Ovary (tissue), 9 donors: ENCODE measurements around the gene TEX261. TPM values are rescaled to one million over a fixed set of nuclear protein-coding genes. Genes with fewer than 3 reads are reported as not detected.

Source experiments
- DNase-seq, 5 donors: peaks; one replicate each; pipeline ENCODE4 v3.0.0-alpha.2; 2019 to 2020
- H3K27ac ChIP-seq, 2 donors: fragments of 200-600 bp; one replicate each; pipeline versions ENCODE4 v1.5.1 to v1.8.0; 2019 to 2022
- H3K27me3 ChIP-seq: fragments of 200-600 bp; one replicate; pipeline ENCODE4 v1.8.0; 2022
- H3K36me3 ChIP-seq: fragments of 200-600 bp; sonication (generic); one replicate; pipeline ENCODE4 v1.5.1; 2019
- H3K4me1 ChIP-seq: one replicate; pipeline ENCODE4 v1.8.1; 2013; ENCODE audit warnings: mild to moderate bottlenecking, moderate library complexity; ENCODE audit not compliant: insufficient read depth
- H3K4me3 ChIP-seq: fragments of 200-600 bp; sonication (generic); one replicate; pipeline ENCODE4 v1.5.1; 2017
- H3K9me3 ChIP-seq, 2 donors: fragments of 200-600 bp in 1 of 2; sonication (generic) in 1 of 2; one replicate each; pipeline versions ENCODE4 v1.5.1 to v1.8.1; 2013 to 2019; ENCODE audit warnings: mild to moderate bottlenecking in 1 of 2, moderate library complexity in 1 of 2
- EP300 ChIP-seq: sonication (generic); formaldehyde crosslinking; IDR thresholded peaks from one replicate; pipeline ENCODE4 v1.6.1; 2017; ENCODE audit warnings: antibody characterized with exemption
- POLR2A ChIP-seq: fragments of 450-650 bp; IDR thresholded peaks from one replicate; pipeline ENCODE4 v1.6.1; 2017; ENCODE audit warnings: antibody characterized with exemption, mild to moderate bottlenecking, moderate library complexity
- whole genome bisulfite sequencing, 3 donors: extraction: QIAGEN DNeasy Blood & Tissue Kit in 1 of 3; methylation state at CpG; one replicate each; pipeline versions ENCODE4 v1.1.5 to v1.1.7; 2013 to 2017; 5-methylcytosine and 5-hydroxymethylcytosine counted together
- intact Hi-C, 4 donors: fragments of 100-400 bp; cut with DNase I; formaldehyde crosslinking; loops; one replicate each; pipeline versions ENCODE4 v1.11.0 to v1.15.1; 2022 to 2023
- polyA plus RNA-seq, 2 donors: library from polyadenylated mRNA; stranded (reverse); fragments of 200-250 nt in 1 of 2; fragments of 350-450 nt in 1 of 2; fragmentation: Illumina TruSeq in 1 of 2; extraction: RNeasy Lipid Tissue Mini Kit (QIAGEN cat#74804) in 1 of 2; gene quantifications; one replicate each; pipeline ENCODE4 v1.2.3, GENCODE V29; 2013 to 2014
- small RNA-seq: library from RNA; depleted of rRNA; stranded (forward); fragments of <200 nt; gene quantifications from one replicate; pipeline ENCODE3, GENCODE V24; 2016
- total RNA-seq, 7 donors: library from RNA; depleted of rRNA in 2 of 7; stranded (reverse); fragments of >200 nt in 2 of 7; fragmentation: NEBNext Ultra II Directional in 3 of 7; extraction: Animal tissue kit (Norgen Biotek cat#: 25700) in 3 of 7; gene quantifications; one replicate each; pipeline versions ENCODE4 v1.1.0 to v1.2.4, GENCODE V29; 2016 to 2023
- TF ChIP-seq, protein P1 (sequence below), 3 donors: fragments of 450-650 bp in 2 of 3; fragments of 200-600 bp in 1 of 3; IDR thresholded peaks; one replicate each; pipeline versions ENCODE4 v1.5.1 to v1.8.0; 2016 to 2022; ENCODE audit warnings: antibody characterized with exemption in 3 of 3, mild to moderate bottlenecking in 1 of 3
- donor health status: DM: no; HTN: no; CAD: no; lungs with moderate emphysema.
- donor health status: DM: no; HTN: no; CAD: no.
- donor health status: Bipolar disorder and iron deficiency.
- donor health status: DM: yes; HTN: yes; CAD: no.
- donor health status: DM: no; HTN: no; CAD: no.
- donor health status: DM: yes; HTN: yes; CAD: no.

TEX261 gene
- total and polyA plus RNA-seq, 9 donors: 21.6 to 132 (median 57.3) TPM

DNA sequence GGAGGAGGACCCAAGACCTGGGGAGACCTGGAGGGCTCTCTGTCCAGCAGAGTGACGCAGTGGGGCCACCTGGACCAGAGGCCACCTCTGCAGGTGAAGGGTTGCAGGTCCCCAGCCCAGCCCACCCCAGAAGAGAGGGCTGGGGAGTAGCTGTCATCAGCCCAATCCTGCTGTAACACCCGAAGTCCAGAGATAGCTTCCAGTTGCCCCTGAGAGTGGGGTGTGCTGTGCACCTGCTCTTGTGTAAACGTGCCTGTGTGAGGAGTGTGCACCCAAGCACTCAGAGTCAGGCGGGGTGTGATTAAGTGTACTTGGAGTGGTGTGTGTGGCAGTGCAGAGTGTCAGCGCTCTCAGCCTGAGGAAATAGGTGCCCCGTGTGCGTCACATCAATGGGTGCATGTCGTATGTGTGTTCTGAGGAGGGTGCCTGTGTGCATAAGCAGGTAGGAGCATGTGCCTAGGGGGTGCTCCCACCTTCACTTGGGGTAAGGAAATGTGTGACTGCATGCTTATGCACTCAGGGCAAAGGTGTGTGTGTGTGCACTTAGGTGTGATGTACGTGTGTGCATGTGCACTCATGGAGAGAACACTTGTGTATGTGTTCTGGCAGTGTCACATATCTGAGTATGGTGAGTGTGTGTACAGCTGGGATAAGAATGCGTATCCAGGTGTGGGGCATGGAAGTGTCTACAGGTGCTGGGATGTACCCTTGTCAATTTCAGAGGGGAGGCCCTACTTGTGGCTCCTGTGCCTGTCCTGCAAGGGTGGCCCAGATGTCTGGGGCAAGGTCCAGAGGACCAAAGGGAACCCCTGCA, 58.3 kb downstream of the TEX261 start:
- Histone ChIP-seq H3K4me3 (no peak overlapping the region), H3K4me1 (no peaks in the 10 kb centered on the region), H3K9me3 (no peaks in the 10 kb centered on the region), H3K27ac (no peak overlapping the region), H3K36me3 (no peaks in the 10 kb centered on the region), H3K27me3 (no peaks in the 10 kb centered on the region)
- 74 to 76% (median 74%) methylated on average over 10 of the region's 10 CpGs for WGBS, 3 donors
- no peak for DNase-seq
- intact Hi-C loops: no loop called here
- TF ChIP-seq, protein P1, sequence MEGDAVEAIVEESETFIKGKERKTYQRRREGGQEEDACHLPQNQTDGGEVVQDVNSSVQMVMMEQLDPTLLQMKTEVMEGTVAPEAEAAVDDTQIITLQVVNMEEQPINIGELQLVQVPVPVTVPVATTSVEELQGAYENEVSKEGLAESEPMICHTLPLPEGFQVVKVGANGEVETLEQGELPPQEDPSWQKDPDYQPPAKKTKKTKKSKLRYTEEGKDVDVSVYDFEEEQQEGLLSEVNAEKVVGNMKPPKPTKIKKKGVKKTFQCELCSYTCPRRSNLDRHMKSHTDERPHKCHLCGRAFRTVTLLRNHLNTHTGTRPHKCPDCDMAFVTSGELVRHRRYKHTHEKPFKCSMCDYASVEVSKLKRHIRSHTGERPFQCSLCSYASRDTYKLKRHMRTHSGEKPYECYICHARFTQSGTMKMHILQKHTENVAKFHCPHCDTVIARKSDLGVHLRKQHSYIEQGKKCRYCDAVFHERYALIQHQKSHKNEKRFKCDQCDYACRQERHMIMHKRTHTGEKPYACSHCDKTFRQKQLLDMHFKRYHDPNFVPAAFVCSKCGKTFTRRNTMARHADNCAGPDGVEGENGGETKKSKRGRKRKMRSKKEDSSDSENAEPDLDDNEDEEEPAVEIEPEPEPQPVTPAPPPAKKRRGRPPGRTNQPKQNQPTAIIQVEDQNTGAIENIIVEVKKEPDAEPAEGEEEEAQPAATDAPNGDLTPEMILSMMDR (IDR thresholded peaks at IDR 0.05): no peak
- TF ChIP-seq POLR2A (no peak), EP300 (no peak)

Small RNA genes within 50 kb of the gene (small RNA-seq; reads per million reads assigned to genes)
- not detected for gene RN7SL160P

Other genes with a start within 250 kb of the TEX261 start
- 1 to 10 TPM in 4 of 7 donors, under 1 TPM in 3; 0.38 to 6.2 (median 1.2) TPM for gene ADD2, start 226.7 kb downstream of the TEX261 start, total RNA-seq
- gene ADD2, start 226.7 kb downstream of the TEX261 start, polyA plus RNA-seq: under 1 TPM; 0.29 to 0.62 TPM
- under 1 TPM in 1 of 7 donors, not detected in 6; 0.35 TPM for gene FIGLA, start 204.2 kb downstream of the TEX261 start, total RNA-seq
- gene FIGLA, start 204.2 kb downstream of the TEX261 start, polyA plus RNA-seq: 1 to 10 TPM in 1 of 2 donors, not detected in 1; 3.3 TPM
- 1 to 10 TPM in 1 of 7 donors, under 1 TPM in 5, not detected in 1; 0.11 to 1.4 (median 0.38) TPM for gene CLEC4F, start 174.3 kb downstream of the TEX261 start, total RNA-seq
- 1 to 10 TPM in 1 of 2 donors, under 1 TPM in 1; 0.50 to 1.3 TPM for gene CLEC4F, start 174.3 kb downstream of the TEX261 start, polyA plus RNA-seq
- gene CD207, start 159.1 kb downstream of the TEX261 start, total RNA-seq: 1 to 10 TPM in 1 of 7 donors, under 1 TPM in 4, not detected in 2; 0.13 to 1.5 (median 0.40) TPM
- under 1 TPM; 0.35 to 0.83 TPM for gene CD207, start 159.1 kb downstream of the TEX261 start, polyA plus RNA-seq
- 1 to 10 TPM in 3 of 7 donors, under 1 TPM in 4; 0.24 to 2.8 (median 0.99) TPM for gene VAX2, start 94.3 kb downstream of the TEX261 start, total RNA-seq
- 1 to 10 TPM in 1 of 2 donors, under 1 TPM in 1; 0.25 to 2.1 TPM for gene VAX2, start 94.3 kb downstream of the TEX261 start, polyA plus RNA-seq
- gene ATP6V1B1, start 59.0 kb downstream of the TEX261 start, total RNA-seq: 10 to 100 TPM in 2 of 7 donors, 1 to 10 TPM in 3, under 1 TPM in 1, not detected in 1; 0.72 to 11.9 (median 3.4) TPM
- gene ATP6V1B1, start 59.0 kb downstream of the TEX261 start, polyA plus RNA-seq: 1 to 10 TPM in 1 of 2 donors, under 1 TPM in 1; 0.62 to 1.7 TPM
- gene ANKRD53, start 16.2 kb downstream of the TEX261 start, total RNA-seq: 1 to 10 TPM; 2.0 to 8.3 (median 4.5) TPM
- 1 to 10 TPM; 2.2 to 3.3 TPM for gene ANKRD53, start 16.2 kb downstream of the TEX261 start, polyA plus RNA-seq
- 10 to 100 TPM; 58.9 to 94.6 (median 81.1) TPM for gene NAGK, start 73.8 kb upstream of the TEX261 start, total RNA-seq
- 10 to 100 TPM; 57.7 to 78.5 TPM for gene NAGK, start 73.8 kb upstream of the TEX261 start, polyA plus RNA-seq
- 10 to 100 TPM; 10.7 to 22.0 (median 17.3) TPM for gene MCEE, start 135.4 kb upstream of the TEX261 start, total RNA-seq
- gene MCEE, start 135.4 kb upstream of the TEX261 start, polyA plus RNA-seq: 10 to 100 TPM; 17.6 to 22.3 TPM
- gene MPHOSPH10, start 135.8 kb upstream of the TEX261 start, total RNA-seq: 10 to 100 TPM; 19.9 to 38.8 (median 28.9) TPM
- 10 to 100 TPM; 22.9 to 30.8 TPM for gene MPHOSPH10, start 135.8 kb upstream of the TEX261 start, polyA plus RNA-seq
- 10 to 100 TPM in 6 of 7 donors, 1 to 10 TPM in 1; 9.0 to 20.7 (median 19.3) TPM for gene PAIP2B, start 232.2 kb upstream of the TEX261 start, total RNA-seq
- gene PAIP2B, start 232.2 kb upstream of the TEX261 start, polyA plus RNA-seq: 1 to 10 TPM; 8.9 to 9.0 TPM